Skeletal muscle cell (primary cell): ENCODE results near the gene DESI1.
"Not testable (repeated sequence)": the region's sequence is repeated elsewhere in the genome, so short reads cannot be mapped to it uniquely, and the experiment has no call there.

Experiments used
- DNase-seq: peaks from one replicate; pipeline ENCODE4 v3.0.0-alpha.2; 2010; ENCODE audit warnings: low read depth
- H3K4me3 ChIP-seq: 2 replicates; pipeline ENCODE4 v1.5.1; 2011; ENCODE audit warnings: low read depth, mild to moderate bottlenecking, control low read depth, low read length, moderate library complexity

The DESI1 gene

DNA sequence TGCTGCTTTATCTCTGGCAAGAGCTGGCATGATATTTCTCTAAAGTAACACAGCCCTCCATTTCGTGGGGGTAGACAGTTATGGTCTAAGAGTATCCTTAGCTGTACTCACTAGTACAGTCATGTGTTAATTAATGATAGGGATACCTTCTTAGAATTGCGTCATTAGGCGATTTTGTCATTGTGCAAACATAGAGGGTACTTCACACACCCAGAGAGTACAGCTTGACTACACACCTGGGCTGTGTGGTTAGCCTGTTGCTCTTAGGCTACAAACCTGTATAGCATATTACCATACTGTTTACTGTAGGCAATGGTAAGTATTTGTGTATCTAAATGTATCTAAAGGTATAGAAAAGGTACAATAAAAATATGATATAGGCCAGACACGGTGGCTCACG, 17.3 kb upstream of the DESI1 start:
- no peak for DNase-seq
- H3K4me3 ChIP-seq = no peak overlapping the region

DNA sequence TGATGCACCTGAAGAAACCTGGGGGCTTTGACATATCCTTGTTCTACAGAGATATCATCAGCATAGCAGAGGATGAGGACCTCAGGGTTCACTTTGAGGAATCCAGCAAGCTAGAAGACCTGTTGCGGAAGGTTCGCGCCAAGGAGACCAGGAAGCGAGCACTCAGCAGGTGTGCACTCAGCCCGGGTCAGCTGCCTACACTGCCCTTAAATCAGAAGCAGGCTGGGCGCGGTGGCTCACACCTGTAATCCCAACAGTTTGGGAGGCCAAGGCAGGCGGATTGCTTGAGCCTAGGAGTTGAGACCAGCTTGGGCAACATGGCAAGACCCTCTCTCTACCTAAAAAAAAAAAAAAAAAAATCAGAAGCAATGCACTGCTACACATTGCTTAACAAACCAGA, 16.8 kb upstream of the DESI1 start:
- H3K4me3 ChIP-seq, DNase-seq: not testable (repeated sequence)

DNA sequence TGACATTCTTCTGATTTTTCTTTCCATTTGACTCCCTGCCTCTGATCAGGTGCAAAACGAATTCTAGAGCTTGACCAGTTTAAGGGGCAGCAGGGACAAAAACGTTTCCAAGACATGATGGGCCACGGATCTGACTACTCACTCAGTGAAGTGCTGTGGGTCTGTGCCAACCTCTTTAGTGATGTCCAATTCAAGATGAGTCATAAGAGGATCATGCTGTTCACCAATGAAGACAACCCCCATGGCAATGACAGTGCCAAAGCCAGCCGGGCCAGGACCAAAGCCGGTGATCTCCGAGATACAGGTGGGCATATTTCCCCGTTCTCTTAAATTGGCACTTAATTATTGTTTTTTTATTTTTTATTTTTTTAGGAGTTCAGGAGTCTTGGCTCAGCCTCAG, 15.6 kb upstream of the DESI1 start:
- H3K4me3 ChIP-seq = no peak overlapping the region
- DNase-seq = no peak

DNA sequence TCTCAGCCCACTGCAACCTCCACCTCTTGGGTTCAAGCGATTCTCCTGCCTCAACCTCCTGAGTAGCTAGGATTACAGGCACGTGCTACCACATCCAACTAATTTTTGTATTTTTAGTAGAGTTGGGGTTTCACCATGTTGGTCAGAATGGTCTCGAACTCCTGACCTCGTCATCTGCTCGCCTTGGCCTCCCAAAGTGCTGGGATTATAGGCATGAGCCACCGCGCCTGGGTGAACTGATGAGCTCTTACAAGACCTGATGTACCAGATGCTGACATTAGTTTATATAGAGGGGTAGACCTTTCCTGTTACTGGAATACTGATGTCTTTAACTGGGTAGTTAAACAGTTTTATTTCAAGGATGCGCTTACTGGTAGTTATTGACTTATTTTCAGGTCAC, 13.8 kb upstream of the DESI1 start:
- H3K4me3 ChIP-seq, DNase-seq: not testable (repeated sequence)

DNA sequence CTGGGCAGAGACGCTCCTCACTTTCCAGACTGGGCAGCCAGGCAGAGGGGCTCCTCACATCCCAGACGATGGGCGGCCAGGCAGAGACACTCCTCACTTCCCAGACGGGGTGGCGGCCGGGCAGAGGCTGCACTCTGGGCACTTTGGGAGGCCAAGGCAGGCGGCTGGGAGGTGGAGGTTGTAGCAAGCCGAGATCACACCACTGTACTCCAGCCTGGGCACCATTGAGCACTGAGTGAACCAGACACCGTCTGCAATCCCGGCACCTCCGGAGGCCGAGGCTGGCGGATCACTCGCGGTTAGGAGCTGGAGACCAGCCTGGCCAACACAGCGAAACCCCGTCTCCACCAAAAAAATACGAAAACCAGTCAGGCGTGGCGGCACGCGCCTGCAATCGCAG, 10.8 kb upstream of the DESI1 start:
- not testable (repeated sequence) for DNase-seq, H3K4me3 ChIP-seq

DNA sequence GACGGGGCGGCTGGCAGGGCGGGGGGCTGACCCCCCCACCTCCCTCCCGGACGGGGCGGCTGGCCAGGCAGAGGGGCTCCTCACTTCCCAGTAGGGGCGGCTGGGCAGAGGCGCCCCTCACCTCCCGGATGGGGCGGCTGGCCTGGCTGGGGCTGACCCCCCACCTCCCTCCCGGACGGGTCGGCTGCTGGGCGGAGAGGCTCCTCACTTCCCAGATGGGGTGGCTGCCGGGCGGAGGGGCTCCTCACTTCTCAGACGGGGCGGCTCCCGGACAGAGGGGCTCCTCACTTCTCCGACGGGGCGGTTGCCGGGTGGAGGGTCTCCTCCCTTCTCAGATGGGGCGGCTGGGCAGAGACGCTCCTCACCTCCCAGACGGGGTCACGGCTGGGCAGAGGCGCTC, 10.3 kb upstream of the DESI1 start:
- not testable (repeated sequence) for H3K4me3 ChIP-seq, DNase-seq

DNA sequence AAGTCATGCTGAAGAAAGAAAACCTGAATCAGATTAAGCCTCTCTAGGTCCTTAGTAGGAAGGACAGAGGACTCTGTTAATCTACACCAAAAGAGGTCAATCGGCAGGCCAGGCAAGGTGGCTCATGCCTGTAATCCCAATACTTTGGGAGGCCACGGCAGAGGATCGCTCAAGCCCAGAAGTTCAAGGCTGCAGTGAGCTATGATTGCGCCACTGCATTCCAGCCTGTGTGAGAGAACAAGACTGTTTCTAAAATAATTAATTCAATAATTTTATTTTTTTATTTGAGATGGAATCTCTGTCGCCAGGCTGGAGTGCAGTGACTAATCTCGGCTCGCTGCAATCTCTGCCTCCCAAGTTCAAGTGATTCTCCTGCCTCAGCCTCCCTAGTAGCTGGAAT, 4.7 kb upstream of the DESI1 start:
- no peak overlapping the region for H3K4me3 ChIP-seq
- DNase-seq = no peak

DNA sequence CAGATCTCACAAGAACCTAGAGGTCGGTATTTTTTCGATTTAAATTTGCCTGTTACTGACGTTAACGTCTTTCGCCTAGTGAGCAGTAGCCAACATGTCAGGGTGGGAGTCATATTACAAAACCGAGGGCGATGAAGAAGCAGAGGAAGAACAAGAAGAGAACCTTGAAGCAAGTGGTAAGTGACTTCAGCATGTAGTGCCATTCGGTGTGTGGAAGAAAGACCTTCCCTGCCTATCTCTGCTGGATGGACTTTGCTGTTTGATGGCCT, 1.0 kb upstream of the DESI1 start:
- DNase-seq = no peak
- peak overlapping the region; percentile 97 for H3K4me3 ChIP-seq

DNA sequence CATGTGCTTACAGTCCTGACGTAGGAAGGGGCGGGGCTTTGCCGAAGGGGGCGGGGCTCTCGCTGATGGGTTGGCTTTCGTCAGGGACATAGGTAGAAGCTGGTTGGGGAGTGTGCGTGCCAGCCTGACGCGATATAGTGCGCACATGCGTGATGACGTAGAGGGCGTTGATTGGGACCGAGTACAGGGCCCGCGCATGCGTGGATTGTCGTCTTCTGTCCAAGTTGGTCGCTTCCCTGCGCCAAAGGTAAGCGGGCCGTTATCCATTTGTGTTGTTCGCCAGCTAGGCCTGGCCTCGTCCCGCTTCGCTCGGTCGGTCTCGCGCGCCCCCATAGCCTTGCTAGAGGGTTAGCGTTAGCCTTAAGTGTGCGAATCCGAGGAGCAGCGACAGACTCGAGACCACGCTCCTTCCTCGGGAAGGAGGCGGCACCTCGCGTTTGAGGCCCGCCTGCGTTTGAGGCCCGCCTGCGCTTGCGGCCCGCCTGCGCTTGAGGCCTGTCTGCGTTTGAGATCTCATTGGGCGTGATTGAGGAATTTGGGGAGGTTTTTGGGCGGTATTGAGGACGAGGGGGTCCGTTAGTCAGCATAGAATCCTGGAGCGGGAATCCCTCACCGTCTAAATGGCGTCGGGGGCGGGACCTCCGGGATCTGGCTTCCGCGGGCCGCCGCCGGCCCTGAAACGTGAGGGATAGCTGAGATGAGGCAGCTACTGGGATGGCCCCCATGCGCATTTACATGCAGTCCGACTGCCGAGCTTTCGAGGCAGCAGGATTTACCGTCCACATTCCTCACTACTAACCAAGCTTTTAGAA, 462 bp upstream of the DESI1 start, which contains the start of gene XRCC6:
Gene XRCC6, plus strand, starts transcription at position 197 of the 812 bp plus-strand sequence. CDS start 710 bp downstream, outside the sequence.
- H3K4me3 ChIP-seq = peak within 1 kb of the TSS; percentile 97
- peak; percentile 98 for DNase-seq

DNA sequence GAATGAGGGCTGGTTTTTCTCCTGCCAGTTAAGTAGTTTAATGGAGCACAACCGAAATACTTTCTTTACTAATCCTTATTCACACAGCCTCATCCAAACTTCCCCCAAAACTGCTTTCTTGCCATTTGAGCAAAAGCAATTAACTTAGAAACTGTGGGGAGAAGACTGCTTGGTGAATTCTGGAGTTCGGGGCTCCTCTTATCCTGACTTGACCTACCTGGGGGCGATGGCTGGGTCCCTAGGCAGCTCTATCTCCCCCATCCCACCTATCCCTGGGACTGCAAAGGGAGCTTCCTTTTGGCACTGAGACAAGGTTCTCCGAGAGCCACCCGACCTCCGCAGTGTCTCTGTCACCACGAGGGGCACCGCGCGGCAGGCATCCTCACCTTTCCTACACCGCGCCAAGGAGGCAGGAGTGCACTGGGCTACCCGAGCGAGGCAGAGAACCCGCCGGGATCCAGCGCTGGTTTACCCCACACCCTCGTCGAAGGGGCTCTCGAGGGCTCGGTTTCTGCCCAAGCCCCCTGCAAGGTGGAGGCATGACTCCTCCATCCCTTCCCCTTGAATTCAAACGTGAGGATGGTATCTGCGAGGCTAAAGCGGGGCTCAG, 759 bp downstream of the DESI1 start:
- DNase-seq = no peak
- peak overlapping the region; percentile 97 for H3K4me3 ChIP-seq

DNA sequence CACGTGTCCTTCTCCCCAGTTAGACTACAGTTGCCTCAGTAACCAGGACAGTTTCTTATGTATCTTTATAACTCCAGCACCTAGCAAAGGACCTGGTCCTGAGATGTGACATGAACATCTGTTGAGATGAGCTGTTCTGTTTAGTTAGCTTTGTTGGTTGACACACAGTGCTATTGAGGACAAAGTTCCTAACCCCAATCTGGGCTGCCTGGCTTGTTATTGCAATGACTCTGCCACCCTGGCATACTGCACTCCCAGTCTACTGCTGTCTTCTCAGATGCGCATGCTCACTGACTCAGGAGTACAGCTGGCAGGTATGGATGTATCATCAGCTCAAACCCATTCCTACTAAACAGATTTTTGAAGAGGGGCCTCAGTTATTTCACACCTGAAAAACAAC, 7.4 kb downstream of the DESI1 start:
- DNase-seq = no peak
- H3K4me3 ChIP-seq = no peak overlapping the region

DNA sequence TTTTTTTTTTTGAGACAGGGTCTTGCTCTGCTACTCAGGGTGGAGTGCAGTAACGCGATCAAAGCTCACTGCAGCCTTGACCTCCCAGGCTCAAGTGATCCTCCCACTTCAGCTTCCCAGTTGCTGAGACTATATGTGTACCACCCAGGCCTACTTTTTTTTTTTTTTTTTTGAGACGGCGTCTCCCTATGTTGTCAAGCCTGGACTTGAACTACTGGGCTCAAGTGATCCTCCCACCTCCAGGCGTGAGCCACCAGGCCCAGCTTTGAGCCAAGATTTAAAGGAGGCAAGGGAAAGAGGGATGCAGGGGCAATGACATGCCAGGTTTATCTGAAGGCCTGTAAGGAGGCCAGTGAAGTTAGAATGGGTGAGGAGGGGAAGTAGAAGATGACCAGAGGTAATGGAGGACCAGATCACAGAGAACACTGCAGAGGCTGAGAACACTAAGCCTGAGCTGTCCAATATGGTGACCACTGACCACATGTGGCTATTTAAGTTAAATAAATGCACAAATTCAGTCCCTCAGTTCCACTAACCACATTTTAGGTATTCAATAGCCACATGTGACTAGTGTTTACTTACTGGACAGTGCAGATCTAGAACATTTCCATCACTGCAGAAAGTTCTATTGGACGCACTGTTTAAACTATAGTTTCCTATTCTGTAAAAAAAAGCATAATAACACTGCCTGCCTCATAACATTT, 8.1 kb downstream of the DESI1 start:
- no peak overlapping the region for H3K4me3 ChIP-seq
- no peak for DNase-seq

DNA sequence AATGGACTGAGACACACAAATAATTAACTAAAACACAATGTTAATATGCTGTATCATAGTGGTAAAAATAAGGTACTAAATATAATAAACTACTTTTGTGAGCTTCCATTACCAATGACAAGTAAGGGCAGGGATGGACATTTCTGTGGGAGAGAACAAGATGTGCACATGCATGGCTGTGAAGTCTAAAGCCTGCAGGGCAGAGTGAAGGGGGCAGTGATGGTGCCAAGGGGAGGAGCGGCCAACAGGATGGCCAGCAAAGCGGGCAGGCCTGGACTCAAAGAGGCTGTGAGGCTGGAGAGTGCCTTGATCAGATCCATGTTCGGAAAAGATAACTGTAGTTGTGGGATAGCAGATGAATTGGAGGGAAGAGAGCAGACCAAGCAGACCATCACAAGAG, 12.5 kb downstream of the DESI1 start:
- no peak overlapping the region for H3K4me3 ChIP-seq
- no peak for DNase-seq

DNA sequence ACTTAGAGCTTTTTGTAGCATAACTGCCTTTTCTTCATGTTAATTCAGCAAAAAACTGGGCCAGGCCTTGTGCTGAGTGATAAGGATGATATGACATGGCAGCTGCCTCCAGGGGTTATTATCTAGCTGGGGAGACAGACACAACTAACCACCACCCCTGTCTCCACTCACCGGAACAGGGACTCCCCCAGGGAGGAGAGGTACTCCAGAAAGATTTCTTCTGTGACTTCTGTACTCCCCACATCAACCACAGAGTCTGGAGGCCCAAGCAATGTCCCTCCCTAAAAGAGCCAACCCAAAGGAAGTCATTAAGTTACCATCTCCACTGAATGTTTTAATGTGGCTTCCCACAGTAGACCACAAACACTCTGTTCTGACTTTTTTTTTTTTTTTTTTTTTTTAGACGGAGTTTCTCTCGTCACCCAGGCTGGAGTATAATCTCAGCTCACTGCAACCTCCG, 16.9 kb downstream of the DESI1 start:
- no peak for DNase-seq
- H3K4me3 ChIP-seq = no peak overlapping the region

DNA sequence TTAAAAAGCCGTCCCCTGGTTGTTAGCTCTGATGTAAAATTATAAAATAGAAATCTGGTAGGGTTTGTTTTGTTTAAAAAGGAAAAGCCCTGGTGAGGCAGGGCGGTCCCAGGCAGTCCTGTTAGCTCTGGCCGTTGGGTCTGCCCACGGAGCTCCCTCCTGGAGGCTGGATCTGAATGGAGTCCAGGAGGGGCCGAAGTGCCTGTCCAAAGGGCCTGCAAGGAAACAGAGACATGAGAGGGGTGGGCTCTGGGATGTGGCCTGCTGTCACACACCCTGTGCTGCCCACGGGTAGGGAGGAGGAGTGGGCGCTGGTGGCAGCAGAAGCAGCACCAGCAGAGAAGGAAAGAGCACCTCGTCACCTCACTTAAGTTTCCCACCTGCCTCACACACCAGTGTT, 19.9 kb downstream of the DESI1 start:
- no peak overlapping the region for H3K4me3 ChIP-seq
- DNase-seq = no peak

DNA sequence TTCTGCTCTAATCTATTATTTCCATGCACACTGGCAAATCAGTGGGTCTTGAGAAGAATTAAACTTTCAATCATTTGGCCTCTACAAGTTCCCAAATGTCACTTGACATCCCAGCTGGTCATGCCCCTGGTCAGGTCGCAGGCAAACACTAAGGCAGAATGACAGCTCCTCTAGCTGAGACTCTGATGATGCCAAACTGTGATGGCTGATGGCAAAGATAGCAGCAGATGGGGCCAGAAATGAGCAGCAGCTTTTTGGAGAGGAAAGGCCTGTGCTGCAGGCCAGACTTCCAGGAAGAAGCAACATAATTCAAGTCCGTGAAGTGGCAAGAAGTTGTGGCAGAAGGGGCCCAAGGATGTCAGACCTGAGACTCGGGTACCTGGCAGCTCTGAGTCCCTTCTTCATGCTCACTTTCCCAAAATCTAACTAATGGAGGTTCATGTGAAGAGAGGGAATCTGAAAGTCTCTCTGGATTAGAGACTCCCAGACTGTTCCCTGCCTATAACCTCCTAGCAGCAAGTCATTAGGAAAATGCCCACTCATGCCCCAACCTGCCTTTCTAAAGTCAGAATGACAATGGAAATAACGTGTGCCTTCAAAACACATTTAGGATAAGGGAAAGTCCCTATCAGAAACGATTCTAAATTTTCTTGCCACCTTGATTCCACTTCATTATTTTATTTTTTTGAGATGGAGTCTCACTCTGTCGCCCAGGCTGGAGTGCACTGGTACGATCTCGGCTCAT, 21.8 kb downstream of the DESI1 start:
- no peak for DNase-seq
- no peak overlapping the region for H3K4me3 ChIP-seq

DNA sequence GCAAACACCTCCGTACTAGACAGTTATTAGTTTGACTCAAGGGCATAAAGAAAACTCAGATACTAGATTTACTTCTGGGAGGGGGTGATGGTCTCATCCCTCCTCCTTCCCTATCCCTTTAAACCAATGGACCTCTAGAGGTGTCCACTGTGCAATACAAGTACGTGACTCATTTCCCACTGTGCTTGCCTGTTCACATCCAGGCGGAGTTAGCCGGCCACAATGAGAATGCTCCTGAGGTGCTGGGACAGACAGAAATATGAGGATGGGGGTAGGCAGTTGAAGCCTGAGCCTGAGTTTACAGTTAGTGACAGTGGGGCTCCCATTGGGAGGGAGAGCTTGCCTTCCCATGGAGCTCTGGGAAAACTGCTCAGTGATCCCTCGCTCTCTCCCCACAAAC, 22.8 kb downstream of the DESI1 start:
- DNase-seq = peak; percentile 60
- H3K4me3 ChIP-seq = no peak overlapping the region

DNA sequence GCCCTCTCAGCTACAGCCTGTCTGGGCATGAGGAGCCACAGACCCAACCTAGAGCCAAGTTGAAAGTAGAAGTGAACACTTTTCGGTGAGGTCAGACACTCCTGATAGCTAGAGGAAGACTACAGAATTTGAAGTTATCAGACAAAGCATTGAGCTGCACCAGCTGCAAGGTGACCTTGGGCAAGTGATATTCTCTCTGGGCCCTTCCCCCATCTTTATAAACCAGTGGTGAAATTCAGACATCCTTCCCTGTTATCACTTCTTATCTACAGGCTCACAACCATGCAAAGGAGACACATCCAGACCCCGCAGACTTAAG, 23.2 kb downstream of the DESI1 start:
- DNase-seq = no peak
- H3K4me3 ChIP-seq = no peak overlapping the region

DNA sequence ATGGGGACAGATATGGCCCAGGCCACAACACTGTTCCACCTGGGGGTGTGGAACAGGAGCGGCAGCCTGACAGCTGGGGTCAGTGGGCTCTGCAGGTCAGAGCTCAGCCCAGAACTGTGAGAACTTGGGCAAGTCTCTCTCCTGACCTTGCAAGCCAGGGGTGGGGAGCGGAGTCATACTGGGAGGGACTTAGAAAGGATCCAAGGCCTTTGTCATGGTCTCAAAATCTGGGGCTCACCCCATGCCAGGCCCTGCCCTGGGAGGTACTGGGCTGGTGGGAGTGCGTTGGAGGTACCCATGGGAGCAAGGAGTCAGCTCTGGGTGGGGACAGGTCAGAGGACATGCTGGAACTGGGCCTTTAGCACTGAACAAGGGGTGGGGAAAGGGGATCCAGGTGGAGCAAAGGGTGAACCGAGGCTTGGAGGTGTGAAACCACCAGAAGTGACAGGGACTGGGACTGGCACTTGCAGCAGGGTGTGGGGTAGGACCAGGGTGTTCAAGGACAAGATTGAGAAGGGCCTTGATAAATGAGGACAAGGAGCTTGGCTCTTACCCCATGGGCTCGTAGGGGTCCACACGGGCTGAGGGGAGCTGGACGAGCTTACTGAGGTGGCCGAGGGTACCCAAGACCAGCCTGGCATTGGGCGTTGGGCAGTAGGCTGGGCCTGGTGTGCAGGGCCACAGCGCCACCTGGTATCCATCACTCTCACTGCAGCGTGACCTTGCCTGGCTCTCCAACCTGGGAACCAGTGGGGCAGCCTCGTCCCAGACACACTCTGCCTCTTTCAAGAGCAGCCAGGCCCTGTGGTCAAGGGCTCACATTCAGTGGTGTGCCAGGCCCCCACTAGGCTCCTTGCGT, 23.8 kb downstream of the DESI1 start:
- H3K4me3 ChIP-seq = no peak overlapping the region
- no peak for DNase-seq
